MM.1S (cell line): ENCODE data around the gene ZNF670.

Source experiments
- DNase-seq: peaks from one replicate; pipeline ENCODE4 v3.0.0-alpha.2; 2015
- H2AFZ ChIP-seq: fragments of 300-600 bp; sonication (generic); 2 replicates; pipeline ENCODE4 v1.6.0; 2016; ENCODE audit warnings: antibody characterized with exemption, low read length
- H3F3A ChIP-seq: fragments of 300-600 bp; sonication (generic); 2 replicates; pipeline ENCODE4 v1.6.1; 2016; ENCODE audit warnings: mild to moderate bottlenecking, antibody characterized with exemption, low read length, moderate library complexity, mixed read lengths; ENCODE audit not compliant: insufficient read depth
- H3K27ac ChIP-seq: fragments of 300-600 bp; sonication (generic); 2 replicates; pipeline ENCODE4 v1.5.1; 2016; ENCODE audit warnings: mild to moderate bottlenecking, low read length
- H3K27me3 ChIP-seq: fragments of 300-600 bp; sonication (generic); replicated peaks from 2 replicates; pipeline ENCODE4 v1.6.0; 2016; ENCODE audit warnings: low read length; ENCODE audit not compliant: insufficient read depth
- H3K36me3 ChIP-seq: fragments of 300-600 bp; sonication (generic); replicated peaks from 2 replicates; pipeline ENCODE4 v1.6.1; 2016; ENCODE audit warnings: mild to moderate bottlenecking, low read length, mixed read lengths; ENCODE audit not compliant: insufficient read depth
- H3K4me1 ChIP-seq: fragments of 300-600 bp; sonication (generic); 2 replicates; pipeline ENCODE4 v1.6.1; 2016; ENCODE audit warnings: low read length, mixed read lengths
- H3K4me2 ChIP-seq: fragments of 300-600 bp; sonication (generic); 2 replicates; pipeline ENCODE4 v1.6.0; 2016; ENCODE audit warnings: low read depth, low read length
- H3K4me3 ChIP-seq: fragments of 300-600 bp; sonication (generic); 2 replicates; pipeline ENCODE4 v1.5.1; 2016; ENCODE audit warnings: low read length, mixed read lengths
- H3K79me2 ChIP-seq: fragments of 300-600 bp; sonication (generic); 2 replicates; pipeline ENCODE4 v1.6.1; 2016; ENCODE audit warnings: mixed run types, low read length, mixed read lengths
- H3K9ac ChIP-seq: fragments of 300-600 bp; sonication (generic); 2 replicates; pipeline ENCODE4 v1.6.1; 2016; ENCODE audit warnings: low read length, mixed read lengths
- H3K9me2 ChIP-seq: fragments of 300-600 bp; sonication (generic); replicated peaks from 2 replicates; pipeline ENCODE4 v1.6.1; 2016; ENCODE audit warnings: mild to moderate bottlenecking, low read length, mixed read lengths; ENCODE audit not compliant: insufficient read depth
- H3K9me3 ChIP-seq: fragments of 300-600 bp; sonication (generic); replicated peaks from 2 replicates; pipeline ENCODE4 v1.6.1; 2016; ENCODE audit warnings: mild to moderate bottlenecking, low read length, mixed read lengths; ENCODE audit not compliant: insufficient read depth
- H4K20me1 ChIP-seq: fragments of 300-600 bp; sonication (generic); 2 replicates; pipeline ENCODE4 v1.6.1; 2016; ENCODE audit warnings: mild to moderate bottlenecking, low read length, moderate library complexity, mixed read lengths; ENCODE audit not compliant: insufficient read depth
- CTCF ChIP-seq: fragments of 300-600 bp; sonication (generic); IDR thresholded peaks from 2 replicates; pipeline ENCODE4 v1.5.1; 2016; ENCODE audit warnings: antibody characterized with exemption, low read length, mixed read lengths
- EZH2 ChIP-seq: fragments of 300-600 bp; sonication (generic); optimal IDR thresholded peaks from 2 replicates; pipeline ENCODE3; 2017; ENCODE audit warnings: low read depth, mild to moderate bottlenecking, antibody characterized with exemption, low read length, mixed read lengths
- EZH2phosphoT487 ChIP-seq: fragments of 300-600 bp; sonication (generic); IDR thresholded peaks from 2 replicates; pipeline ENCODE4 v1.6.1; 2018; ENCODE audit warnings: antibody characterized with exemption, low read length

The ZNF670 gene

GRCh38 chr1:247085310-247085709 lies 6.7 kb upstream of the ZNF670 start:
- Histone ChIP-seq H3K4me3 (no peak overlapping the region), H3K4me2 (no peak overlapping the region), H3K27ac (no peak overlapping the region), H3K9me3 (no peaks in the 10 kb centered on the region), H3K27me3 (no peaks in the 10 kb centered on the region), H3K36me3 (no peaks in the 10 kb centered on the region), H3F3A (no peaks in the 10 kb centered on the region), H4K20me1 (no peaks in the 10 kb centered on the region), H3K9ac (no peak overlapping the region), H3K4me1 (no peaks in the 10 kb centered on the region), H3K79me2 (no peaks in the 10 kb centered on the region), H3K9me2 (no peaks in the 10 kb centered on the region), H2AFZ (no peak overlapping the region)
- TF ChIP-seq EZH2phosphoT487, result no peak
- DNase-seq, result no peak

DNA sequence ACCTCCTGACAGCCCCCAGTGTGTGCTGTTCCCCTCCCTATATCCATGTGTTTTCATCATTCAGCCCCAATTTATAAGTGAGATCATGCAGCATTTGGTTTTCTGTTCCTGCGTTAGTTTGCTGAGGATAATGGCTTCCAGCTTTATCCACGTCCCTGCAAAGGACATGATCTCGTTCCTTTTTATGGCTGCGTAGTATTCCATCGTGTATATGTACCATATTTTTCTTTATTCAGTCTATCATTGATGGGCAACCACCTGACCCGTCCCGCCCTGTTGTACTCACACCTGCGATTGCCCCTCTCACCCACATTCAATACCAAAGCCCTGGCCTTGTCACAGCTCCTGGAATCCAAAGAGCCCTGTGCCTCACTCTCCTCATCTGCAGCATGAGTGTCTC lies 6.2 kb upstream of the ZNF670 start:
- no peak overlapping the region for H3K27ac ChIP-seq
- no peak overlapping the region for H3K9ac ChIP-seq
- no peaks in the 10 kb centered on the region for H3K79me2 ChIP-seq
- H3K36me3 ChIP-seq, result no peaks in the 10 kb centered on the region
- H3K4me2 ChIP-seq, result no peak overlapping the region
- H3K4me1 ChIP-seq, result no peaks in the 10 kb centered on the region
- H3K4me3 ChIP-seq, result no peak overlapping the region
- no peak for DNase-seq
- H3K27me3 ChIP-seq, result no peaks in the 10 kb centered on the region
- TF ChIP-seq EZH2phosphoT487 (no peak), EZH2 (no peak), CTCF (no peak)
- H3K9me2 ChIP-seq, result no peaks in the 10 kb centered on the region
- no peaks in the 10 kb centered on the region for H4K20me1 ChIP-seq
- no peaks in the 10 kb centered on the region for H3K9me3 ChIP-seq
- no peaks in the 10 kb centered on the region for H3F3A ChIP-seq
- no peak overlapping the region for H2AFZ ChIP-seq

DNA sequence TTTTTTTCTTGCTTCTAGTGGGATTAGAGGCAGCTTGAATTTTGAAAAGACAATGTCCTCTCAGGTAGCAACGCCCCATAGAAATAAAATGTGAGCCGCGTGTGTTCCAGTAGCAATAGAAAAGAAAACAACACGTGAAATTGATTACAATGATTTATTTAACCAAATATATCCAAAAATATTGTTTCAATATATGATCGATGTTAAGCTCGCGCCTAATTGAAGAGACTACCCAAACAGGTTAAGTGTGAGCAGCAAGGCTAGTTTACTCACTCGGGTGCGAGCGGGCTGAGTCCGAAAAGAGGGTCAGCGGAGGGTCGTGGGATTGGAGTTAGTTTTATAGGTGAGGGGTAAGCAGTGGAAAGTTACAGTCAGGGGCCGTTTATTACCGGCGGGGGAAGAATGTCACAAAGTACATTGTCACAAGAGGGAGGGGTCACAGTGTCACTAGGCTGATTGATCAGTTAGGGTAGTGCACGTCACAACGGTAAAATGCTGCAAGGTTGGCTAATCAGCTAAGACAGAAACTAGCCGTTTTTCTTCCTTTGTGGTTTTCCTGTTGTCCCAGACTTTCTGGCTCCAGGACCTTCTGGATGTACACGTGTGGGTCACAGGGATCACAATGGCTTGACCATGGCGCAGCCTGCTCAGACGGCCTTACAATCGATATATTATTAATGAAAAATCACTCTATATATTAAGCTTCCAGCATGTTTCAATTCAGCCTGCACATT lies 697 bp upstream of the ZNF670 start:
- no peaks in the 10 kb centered on the region for H3K27me3 ChIP-seq
- H3K4me1 ChIP-seq, result 0 out of 2 replicates have a peak, but pooled peaks cover 3% of the 10 kb centered on the region
- peak overlapping the region; percentile 87 for H3K4me3 ChIP-seq
- H3K9ac ChIP-seq, result no peak overlapping the region; the same call in 1 of the 2 replicates
- no peaks in the 10 kb centered on the region for H3K36me3 ChIP-seq
- no peak overlapping the region for H3K27ac ChIP-seq
- H4K20me1 ChIP-seq, result no peaks in the 10 kb centered on the region
- no peaks in the 10 kb centered on the region for H3K9me2 ChIP-seq
- no peak for DNase-seq
- TF ChIP-seq EZH2 (no peak), CTCF (no peak)
- no peaks in the 10 kb centered on the region for H3K9me3 ChIP-seq
- peak overlapping the region; percentile 84 for H2AFZ ChIP-seq
- peaks cover 31% of the 10 kb centered on the region for H3K79me2 ChIP-seq
- H3F3A ChIP-seq, result no peaks in the 10 kb centered on the region; the same call in 1 of the 2 replicates
- peak overlapping the region; percentile 63 for H3K4me2 ChIP-seq

DNA sequence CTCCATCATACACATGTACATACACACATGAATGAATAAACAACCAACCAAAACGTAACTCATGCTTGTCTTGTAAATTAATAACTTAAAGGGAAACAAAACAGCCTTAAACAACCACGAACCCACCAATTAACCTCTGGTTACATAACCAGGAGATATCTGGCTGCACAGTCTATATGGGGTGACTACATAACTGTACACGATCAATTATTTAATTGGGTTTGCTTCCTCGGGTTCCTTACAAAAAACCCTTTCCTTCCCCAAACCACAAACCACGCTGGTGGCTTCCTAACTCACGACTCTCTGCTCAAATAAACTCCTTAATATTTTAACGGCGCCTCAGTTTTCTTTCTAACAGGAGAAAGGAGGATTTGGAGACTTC lies 744 bp downstream of the ZNF670 start:
- H2AFZ ChIP-seq, result peak overlapping the region; percentile 84

More for the DNA sequence above, 744 bp downstream of the ZNF670 start:
- Histone ChIP-seq H3K9me3 (no peaks in the 10 kb centered on the region), H3K36me3 (no peaks in the 10 kb centered on the region), H3K27ac (no peak overlapping the region), H3K27me3 (no peaks in the 10 kb centered on the region), H3F3A (no peaks in the 10 kb centered on the region; the same call in 1 of the 2 replicates), H3K9me2 (no peaks in the 10 kb centered on the region), H3K4me3 (peak overlapping the region; percentile 87), H4K20me1 (no peaks in the 10 kb centered on the region), H3K4me2 (peak overlapping the region; percentile 63), H3K4me1 (0 out of 2 replicates have a peak, but pooled peaks cover 3% of the 10 kb centered on the region), H3K79me2 (peaks cover 42% of the 10 kb centered on the region), H3K9ac (peak overlapping the region; percentile 75)
- DNase-seq, result no peak
- TF ChIP-seq CTCF (no peak), EZH2phosphoT487 (no peak), EZH2 (no peak)
